Fibroblast of gingiva (primary cell): ENCODE measurements around the gene COX11.

Experiments
- DNase-seq: peaks from one replicate; pipeline ENCODE4 v3.0.0-alpha.2; 2011; ENCODE audit warnings: low read depth

Gene COX11

DNA sequence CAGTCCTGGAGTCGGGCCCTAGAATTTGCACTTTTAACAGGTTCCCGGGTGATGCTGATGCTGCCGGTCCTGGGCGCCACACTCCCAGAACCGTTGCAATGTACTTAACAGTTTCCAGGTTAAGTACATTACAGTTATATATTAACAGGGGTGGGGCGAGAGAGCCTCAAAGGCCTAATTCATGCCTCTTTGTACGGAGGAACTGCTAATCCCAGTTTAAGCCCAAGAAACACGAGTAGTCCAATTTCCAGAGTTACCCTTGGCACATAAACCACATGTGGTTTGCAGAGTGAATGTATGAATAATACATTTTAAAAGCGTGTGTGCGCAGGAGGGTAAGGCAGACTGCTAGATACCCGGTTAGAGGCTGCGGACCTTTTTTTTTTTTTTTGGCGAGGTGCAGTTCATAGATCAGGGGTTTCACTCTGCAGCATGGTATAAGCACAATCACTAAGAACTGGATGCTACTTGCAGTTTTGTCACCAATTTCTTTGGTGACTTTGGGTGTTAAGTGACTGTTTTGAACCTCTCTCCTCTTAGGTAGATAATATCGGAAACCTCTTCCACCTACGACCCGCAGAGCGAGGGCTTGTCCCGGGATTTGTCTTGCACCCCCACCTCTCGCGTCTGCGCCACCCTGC lies 713 bp downstream of the COX11 start:
- peak; percentile 41 for DNase-seq

DNA sequence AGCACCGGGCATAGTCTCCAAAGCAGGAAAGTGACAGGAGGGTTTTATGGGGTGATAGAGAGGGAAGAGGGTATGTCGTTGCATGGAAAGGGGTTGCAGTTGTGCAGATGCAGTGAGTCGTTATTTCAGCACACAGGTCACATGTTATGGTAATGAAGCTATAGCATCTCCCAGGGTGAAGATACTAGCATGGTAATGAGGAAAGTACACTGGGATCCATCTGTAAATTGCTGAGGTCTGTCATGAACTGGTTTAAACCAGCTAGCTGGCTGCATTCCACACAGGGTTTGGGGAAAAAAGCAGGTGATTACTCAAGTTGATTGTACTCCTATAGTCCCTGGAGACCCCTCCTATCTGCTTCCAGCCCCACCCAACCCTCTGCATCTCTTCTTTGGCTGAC lies 11.7 kb downstream of the COX11 start:
- DNase-seq = no peak

DNA sequence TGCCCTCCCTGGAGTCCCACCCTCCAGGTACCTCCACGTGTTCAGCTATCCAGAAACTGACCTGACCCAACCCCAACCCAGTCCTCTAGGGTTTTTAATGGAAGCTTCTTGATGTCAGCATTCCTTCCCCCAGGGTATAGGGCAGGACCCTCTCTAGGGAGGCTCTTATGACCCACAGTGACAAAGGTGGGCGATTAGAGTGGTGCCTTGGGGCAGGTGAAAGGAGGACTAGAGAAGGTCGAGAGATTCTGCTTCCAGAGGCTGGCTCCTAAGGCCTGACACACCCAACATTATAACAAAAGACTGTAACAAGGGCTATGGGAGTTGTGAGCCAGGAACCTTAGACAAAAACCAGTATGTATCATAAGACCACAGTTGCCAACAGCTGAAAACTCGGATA lies 17.2 kb downstream of the COX11 start:
- no peak for DNase-seq

DNA sequence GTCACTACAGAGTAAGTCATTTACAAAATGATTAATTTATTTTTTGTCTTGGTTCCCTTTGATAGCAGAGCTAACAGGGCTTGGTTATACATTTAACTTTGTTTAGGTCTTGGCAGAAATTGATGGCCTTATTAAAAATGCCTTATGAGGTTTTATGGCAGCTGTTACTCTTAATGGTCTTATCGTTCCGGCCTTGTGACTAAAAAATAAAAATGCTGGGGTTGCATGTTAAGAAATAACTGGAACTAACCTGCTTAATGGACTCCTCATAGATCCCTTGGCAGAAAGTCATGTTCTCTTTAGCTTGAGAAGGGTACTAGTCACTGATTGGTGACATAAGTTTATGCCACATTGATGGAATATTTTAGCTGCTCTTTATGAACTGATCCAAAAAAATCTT lies 18.3 kb downstream of the COX11 start:
- no peak for DNase-seq

DNA sequence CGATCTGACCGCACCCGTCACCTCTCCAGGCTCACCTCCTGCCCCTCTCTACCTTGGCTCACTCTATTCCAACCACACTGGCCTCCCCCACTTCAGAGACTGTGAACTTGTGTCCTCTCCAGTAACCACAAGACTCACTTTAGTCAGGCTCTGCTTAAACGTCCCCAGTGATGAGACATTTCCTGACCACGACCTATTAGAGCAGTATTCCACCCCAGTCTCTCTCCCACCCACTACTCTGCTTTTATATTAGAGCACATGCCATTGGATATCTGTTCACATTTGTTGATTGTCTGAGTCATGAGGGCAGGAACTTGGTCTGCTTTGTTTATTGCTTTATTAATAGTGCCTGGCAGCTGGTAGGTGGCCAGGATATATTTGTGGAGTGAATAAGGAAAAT lies 20.1 kb downstream of the COX11 start:
- DNase-seq = peak; percentile 28

DNA sequence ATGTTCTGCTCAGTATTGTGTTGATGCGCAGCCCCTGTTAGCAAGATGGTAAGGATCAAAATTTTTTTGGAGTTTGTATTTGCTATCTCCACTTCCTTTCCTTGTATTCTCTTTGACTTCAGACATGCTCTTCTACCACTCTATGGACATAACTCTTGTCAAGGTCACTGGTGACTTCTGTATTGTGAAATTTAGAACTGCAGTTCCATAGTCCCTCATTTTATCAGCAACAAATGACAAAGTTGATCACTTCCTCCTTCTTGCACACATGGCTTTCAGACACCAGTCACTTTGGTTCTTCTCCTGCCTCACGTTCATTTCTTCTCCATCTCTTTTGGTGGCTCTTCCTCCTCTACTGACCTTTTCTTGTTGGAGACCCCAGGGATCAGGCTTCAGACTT lies 21.1 kb downstream of the COX11 start:
- no peak for DNase-seq

DNA sequence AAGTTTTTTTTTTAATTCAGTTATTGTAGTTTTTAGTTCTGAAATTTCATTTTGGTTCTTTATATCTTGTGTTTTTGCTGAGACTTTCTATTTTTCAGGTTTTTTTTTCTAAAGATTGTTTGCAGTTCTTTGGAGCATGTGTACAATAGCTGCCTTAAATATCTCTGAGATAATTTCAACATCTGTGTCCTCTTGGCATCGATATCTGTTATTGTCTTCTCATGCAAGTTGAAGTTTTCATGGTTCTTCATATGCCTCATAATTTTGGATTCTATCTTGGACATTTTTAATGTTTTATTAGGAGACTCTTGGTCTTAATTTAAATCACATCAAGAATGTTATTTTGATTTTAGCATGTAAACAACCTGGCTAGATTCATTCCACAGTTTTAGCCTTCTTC lies 22.8 kb downstream of the COX11 start:
- DNase-seq = peak; percentile 30

DNA sequence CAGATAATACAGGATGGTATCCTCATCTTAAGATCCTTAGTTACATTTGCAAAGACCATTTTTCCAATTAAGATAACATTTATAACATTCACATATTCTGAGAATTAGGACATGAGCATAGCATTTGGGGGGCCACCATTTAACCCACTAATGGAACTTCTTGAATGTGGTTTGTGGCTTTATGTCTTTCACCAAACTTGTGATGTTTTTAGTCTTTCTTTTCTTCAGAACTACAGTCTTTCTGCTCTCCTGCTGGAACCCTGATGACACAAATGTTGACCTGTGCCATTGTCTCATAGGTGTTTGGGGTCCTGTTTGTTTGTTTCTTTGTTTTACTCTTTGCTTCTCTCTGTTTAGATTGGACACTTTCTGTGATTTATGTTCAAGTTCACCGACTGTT lies 23.2 kb downstream of the COX11 start:
- no peak for DNase-seq

DNA sequence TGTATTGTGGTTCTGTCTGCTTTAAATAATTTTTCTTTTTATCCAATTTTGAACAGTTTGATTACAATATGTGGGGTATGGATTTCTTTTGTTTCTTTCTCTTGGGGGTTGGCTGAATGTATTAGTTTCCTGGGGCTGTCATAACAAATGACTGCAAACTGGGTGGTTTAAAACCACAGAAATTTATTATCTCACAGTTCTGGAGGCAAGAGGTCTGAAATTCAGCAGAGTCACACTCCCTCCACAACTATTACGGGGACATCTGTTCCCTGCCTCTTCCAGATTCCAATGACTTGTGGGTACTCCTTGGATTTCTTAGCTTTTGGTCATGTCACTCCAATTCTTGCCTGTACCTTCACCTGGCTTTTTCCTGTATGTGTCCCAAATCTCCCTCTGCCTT lies 23.7 kb downstream of the COX11 start:
- DNase-seq = peak; percentile 33

DNA sequence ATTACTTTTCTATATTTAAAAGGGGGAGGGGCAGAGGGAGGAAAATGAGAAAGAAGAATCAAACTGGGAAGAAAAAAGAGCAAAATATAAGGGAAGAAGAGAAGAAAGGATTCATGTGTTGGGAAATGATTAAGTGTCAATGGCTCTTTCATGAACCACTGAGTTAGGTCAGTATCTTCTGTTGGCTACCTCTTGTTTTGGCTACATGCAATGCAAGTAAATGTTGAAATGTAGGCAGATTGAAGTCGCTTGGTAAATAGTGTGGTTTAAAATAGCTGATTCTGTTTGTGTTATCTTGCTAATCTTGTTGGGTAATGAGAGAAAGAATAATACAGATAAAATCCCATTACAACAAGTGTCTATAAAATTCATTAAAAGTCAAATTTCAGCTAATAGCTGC lies 27.2 kb downstream of the COX11 start:
- DNase-seq = no peak

DNA sequence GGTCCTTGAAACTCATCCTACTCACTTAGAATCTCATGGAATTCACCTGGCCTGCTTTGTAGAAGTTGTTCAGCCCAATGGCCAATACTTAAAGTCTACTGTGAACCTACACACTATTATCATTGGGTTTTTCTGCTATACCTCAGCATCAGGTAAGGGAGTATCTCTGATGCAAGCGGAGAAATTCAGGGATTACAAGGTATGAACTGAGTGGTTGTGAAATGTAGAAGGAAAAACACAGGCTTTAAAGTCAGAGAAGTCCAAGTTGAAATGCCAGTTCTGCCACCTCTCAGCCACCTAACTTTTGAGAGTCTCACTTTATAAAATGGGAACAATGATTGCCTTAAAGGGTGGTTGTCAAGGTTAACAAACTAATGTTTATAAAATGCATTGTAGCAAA lies 31.0 kb downstream of the COX11 start:
- no peak for DNase-seq

DNA sequence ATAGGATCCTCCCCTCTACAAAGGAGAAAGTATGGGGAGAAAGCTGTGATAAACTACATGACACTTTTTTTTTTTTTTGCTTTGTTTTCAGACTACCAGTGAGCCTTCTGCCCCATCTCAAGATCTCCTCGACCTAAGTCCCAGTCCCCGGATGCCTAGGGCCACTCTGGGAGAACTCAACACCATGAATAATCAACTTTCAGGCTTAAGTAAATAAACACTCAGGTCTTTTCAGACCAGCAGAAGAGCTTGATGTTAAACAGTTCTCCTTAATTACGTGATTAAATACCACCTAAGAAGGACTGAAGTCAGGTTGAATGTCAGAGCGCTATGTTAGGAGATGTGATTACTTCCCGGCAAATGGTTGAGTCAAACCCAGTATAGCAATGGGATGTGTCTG lies 31.4 kb downstream of the COX11 start:
- no peak for DNase-seq

DNA sequence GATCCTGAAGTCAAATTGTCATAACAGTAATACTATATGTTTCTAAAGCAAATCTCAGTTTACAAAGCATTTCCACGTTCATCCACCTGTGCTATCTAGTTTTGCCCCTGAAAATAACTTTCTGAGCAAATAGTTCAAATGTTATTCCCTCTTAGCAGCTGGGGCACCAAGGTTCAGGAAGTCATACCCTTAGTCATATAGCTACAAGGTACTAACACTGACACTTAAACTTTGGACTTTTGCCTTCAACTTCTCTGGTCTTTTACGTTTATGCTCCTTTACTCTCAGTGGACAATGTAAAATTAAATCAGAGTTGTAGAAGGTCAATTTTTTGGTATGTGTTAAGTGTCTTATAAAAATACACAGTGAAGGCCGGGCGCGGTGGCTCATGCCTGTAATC lies 33.0 kb downstream of the COX11 start:
- DNase-seq = no peak

DNA sequence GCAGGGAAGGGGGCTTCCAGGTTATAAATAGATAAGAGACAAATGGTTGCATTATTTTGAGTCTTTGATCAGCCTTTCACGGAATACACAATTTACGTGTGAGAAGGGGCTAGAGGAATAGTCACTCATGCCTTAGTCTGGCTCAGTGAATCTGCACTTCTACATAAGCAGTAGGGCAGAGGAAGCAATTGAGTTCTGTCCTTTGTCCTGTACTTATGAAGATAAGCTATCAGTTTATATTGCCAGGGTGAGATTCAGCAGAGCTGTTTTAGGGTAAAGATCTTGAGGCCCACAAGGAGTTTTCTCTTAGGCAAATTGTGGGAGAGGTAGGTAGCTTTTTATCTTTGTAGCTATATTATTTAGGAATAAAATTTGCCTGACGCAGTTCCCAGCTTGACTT lies 34.5 kb downstream of the COX11 start:
- DNase-seq = no peak

DNA sequence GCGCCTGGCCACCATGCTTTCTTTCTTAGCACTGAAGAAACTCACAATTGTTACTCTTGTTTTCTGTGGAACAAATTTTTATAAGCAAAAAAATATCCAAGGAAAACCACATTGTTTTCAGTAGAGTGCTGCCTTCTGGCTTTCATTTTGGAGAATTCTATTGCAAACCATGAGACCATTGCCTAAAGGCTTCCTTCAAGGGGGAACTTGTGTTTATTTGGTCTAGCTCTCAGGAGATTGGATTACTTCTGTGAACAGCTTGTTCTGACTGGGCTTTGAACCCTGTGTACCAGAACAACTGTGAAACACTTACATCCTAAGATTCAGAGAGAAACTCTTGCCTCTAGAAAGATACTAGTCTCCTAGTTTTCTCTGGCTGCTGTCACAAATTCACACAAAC lies 35.7 kb downstream of the COX11 start:
- peak; percentile 90 for DNase-seq

DNA sequence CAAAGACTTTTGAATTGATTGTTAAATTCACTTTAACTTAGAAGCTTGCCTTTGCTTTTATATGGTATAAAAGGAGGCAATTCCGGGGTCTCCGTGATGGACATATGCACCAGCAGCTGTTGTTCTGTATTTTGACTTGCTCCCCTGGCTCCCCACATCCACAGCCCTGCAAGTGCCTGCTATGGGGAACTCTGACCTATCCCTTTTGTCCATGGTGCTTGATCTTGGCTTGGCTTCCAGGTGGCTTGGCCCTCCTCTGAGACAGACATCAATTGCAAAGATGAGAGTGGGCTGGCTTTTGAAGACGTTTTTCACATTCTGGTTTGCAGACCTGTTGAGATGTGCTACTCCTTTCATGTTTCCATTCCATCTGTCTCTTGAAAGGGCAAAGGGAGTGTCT lies 40.9 kb downstream of the COX11 start:
- DNase-seq = no peak

DNA sequence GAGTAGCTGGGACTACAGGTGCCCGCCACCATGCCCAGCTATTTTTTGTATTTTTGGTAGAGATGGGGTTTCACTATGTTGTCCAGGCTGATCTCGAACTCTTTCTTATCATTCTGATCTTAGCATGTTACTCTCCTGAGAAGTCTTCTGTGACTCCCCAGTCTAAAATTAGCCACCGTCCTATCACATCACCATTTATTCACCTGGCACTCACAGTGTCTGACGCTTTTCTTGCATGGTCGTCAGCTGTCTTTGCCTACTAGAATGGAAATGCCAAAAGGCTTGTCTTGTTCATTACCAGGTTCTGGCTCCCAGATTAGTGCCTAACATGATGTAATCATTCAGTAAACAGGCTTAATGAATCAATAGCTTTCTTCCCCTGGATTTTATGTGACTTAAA lies 44.0 kb downstream of the COX11 start:
- no peak for DNase-seq

DNA sequence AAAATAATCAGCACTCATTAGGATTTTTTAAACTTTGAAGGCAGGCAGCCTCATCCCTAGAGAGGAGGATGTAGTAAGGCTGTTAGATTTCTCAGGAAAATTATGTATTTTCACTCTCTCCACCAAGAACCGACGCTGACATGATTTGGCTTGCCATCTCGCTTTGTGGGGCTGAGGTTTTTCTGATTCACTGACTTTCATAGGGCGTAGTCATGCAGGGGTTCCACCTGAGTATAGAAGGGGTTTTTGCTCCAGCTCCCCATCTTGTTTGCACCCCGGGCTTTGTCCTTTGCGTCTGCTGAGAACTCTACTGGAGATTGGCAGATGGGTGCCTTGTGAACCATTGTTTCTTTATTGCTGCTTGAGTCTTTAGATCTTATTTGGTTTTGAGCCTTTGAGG lies 47.6 kb downstream of the COX11 start:
- DNase-seq = no peak

DNA sequence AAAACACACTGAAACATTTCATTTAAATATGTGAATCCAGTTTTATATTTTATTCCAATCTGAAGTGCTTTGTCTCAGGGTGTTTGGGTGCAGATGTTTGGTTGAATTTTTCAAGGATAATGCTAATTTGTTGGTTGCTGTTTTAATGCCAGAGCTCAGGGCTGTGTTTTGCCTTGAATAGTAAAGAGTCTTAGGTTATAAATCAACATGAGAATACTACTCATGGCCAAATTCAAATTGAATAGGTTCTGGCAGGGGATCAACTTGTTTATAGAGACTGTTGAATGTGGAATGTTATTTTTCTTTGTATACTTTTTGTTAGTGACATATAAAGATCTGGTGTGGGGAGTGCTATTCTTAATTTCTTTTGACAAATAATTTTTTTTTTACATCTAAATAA lies 49.0 kb downstream of the COX11 start:
- no peak for DNase-seq

DNA sequence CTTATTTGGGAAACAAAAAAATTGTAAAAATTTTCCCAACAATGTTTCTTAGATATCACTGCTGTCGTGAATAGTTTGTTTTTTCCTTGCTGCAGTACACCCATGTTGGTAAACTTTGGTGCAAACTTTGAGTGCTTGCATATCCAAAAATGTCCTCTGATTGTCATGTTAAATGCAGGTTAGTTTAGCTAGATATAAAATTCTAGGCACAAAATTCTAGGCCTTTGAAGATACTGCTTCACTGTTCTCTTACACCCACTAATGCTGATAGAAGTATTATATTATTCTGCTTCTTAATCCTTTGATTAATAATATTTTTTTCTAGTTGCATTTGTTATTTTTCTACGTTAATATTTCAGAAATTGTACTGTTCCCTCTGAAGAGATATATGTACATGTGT lies 51.7 kb downstream of the COX11 start:
- no peak for DNase-seq
